Stimulated activated memory B cell treated with anti-CD40 and anti-IgM and Interleukin-4, amounts not matched to agents 10 μg/mL and 1 μg/mL and 100 μg/mL, for 72 hours (primary cell): ENCODE measurements around the gene KLK14.

Source experiments
- ATAC-seq: fragments of 150-1000 bp; cut with Tn5 transposase; 2 replicates; pipeline ENCODE4 v1.10.0; 2021
- H3K27ac Mint-ChIP-seq: one replicate; pipeline ENCODE4 v1.8.0; 2022; ENCODE audit warnings: mild to moderate bottlenecking, mixed read lengths
- H3K27me3 Mint-ChIP-seq: one replicate; pipeline ENCODE4 v1.8.0; 2022; ENCODE audit warnings: mixed read lengths
- H3K36me3 Mint-ChIP-seq: one replicate; pipeline ENCODE4 v1.8.0; 2022; ENCODE audit warnings: mixed read lengths
- H3K4me1 Mint-ChIP-seq: one replicate; pipeline ENCODE4 v1.8.0; 2022; ENCODE audit warnings: mixed read lengths
- H3K4me3 Mint-ChIP-seq: one replicate; pipeline ENCODE4 v1.8.0; 2022; ENCODE audit warnings: mild to moderate bottlenecking, moderate library complexity, mixed read lengths
- H3K9me3 Mint-ChIP-seq: one replicate; pipeline ENCODE4 v1.8.0; 2022; ENCODE audit warnings: mixed read lengths

KLK14 gene

GRCh38 chr19:51082611-51083010 lies at the start of gene KLK14:
Gene KLK14 (minus strand): TSS chr19:51082887. CDS start chr19:51082614, 273 bp downstream.
- no peak for ATAC-seq
- no peak within 1 kb of the TSS for H3K4me3 Mint-ChIP-seq
- no peaks in the 10 kb centered on the region for H3K4me1 Mint-ChIP-seq
- H3K27me3 Mint-ChIP-seq: peaks cover 30% of the 10 kb centered on the region
- no peaks in the 10 kb centered on the region for H3K9me3 Mint-ChIP-seq
- H3K36me3 Mint-ChIP-seq: peaks cover 11% of the 10 kb centered on the region
- H3K27ac Mint-ChIP-seq: no peak within 1 kb of the TSS

DNA sequence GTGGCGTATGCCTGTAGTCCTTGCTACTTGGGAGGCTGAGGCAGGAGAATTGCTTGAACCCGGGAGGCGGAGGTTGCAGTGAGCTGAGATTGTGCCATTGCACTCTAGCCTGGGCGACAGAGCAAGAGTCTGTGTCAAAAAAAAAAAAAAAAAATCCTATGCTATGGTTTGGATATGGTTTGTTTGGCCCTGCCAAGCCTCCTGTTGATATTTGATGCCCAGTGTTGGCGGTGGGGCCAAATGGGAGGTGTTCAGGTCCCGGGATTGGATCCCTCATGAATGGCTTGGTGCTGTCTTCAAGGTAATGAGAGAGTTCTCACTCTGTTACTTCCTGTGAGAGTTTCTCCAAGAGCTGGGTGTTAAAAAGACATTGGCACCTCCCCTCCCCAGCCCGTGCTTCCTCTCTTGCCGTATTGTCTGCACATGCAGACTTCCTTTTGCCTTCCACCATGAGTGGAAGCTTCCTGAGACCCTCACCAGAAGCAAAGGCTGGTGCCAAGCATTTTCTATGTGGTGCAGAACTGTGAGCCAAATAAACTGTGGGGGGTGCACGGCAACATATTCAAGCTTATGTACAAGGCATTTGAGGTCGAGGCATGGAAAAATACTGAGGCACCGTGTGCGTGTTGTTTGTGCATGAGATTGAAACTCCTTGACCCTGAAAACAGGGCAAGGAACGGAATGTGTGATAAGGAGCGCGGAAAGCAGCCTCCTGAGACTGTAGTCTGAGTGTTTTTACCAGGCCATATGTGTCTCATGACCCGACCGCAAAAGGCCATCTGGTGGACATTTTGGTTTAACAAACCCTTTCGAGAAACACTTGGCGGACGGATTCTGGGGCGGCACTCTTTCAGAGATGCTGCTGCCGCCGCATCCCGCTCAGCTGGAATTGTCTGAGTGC lies 49.3 kb upstream of the KLK14 start:
- H3K27ac Mint-ChIP-seq: peak overlapping the region; percentile 67
- ATAC-seq: peak; percentile 64

DNA sequence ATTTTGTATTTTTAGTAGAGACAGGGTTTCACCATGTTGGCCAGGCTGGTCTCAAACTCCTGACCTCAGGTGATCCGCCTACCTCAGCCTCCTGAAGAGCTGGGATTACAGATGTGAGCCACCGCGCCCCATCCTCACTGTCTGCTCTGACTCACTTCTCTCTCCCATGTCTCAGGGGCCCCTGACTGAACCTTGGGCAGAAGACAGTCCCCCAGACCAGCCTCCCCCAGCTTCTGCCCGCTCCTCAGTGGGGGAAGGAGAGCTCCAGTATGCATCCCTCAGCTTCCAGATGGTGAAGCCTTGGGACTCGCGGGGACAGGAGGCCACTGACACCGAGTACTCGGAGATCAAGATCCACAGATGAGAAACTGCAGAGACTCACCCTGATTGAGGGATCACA lies 47.0 kb upstream of the KLK14 start:
- peaks cover 82% of the 10 kb centered on the region for H3K27me3 Mint-ChIP-seq
- no peak overlapping the region for H3K4me3 Mint-ChIP-seq
- peaks cover 21% of the 10 kb centered on the region for H3K4me1 Mint-ChIP-seq
- H3K27ac Mint-ChIP-seq: no peak overlapping the region
- no peaks in the 10 kb centered on the region for H3K36me3 Mint-ChIP-seq
- no peak for ATAC-seq
- H3K9me3 Mint-ChIP-seq: peaks cover 3% of the 10 kb centered on the region

More for the DNA sequence above, 49.3 kb upstream of the KLK14 start:
- Mint-ChIP-seq H3K4me3 (no peak overlapping the region), H3K9me3 (peaks cover 6% of the 10 kb centered on the region), H3K27me3 (peaks cover 85% of the 10 kb centered on the region), H3K4me1 (peaks cover 23% of the 10 kb centered on the region), H3K36me3 (no peaks in the 10 kb centered on the region)

DNA sequence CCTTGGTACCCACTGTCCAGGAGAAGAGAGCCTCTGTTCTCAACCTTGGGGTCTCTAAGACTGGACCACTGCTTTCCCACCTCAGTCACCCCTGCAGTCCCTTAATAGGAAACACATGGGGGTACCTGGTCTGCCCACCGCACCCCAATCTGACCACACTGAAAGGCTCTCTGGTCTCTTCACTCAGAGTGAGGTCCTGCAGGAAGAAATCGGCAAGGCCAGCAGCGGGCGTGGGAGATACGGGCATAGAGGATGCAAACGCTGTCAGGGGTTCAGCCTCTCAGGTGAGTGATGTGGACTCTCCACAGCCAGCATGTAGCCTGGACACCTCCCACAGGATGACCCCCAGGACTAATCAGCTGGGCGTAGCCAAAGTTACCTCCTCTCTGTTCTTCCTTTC lies 45.5 kb upstream of the KLK14 start:
- Mint-ChIP-seq H3K9me3 (no peaks in the 10 kb centered on the region), H3K36me3 (no peaks in the 10 kb centered on the region), H3K27me3 (peaks cover 91% of the 10 kb centered on the region), H3K27ac (no peak overlapping the region), H3K4me3 (no peak overlapping the region), H3K4me1 (peaks cover 32% of the 10 kb centered on the region)
- no peak for ATAC-seq

DNA sequence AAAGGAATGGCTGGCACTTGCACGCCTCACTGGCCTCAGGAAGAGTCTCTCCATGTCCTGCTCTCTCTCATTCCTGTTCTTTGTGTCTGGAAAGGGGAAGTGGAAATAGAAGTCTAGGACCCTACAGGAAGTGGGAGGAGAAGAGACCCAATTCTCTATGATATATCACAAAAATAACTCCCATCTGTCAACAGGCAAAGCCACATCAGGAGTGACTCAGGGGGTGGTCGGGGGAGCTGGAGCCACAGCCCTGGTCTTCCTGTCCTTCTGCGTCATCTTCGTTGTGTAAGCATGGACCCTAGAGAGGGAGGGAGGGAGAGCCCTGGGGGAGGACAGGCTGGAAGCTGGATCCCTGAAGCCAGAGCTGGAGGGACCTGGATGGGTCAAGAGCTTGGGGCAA lies 45.1 kb upstream of the KLK14 start:
- no peak for ATAC-seq
- no peak overlapping the region for H3K4me3 Mint-ChIP-seq

GRCh38 chr19:51127032-51127431 lies 44.3 kb upstream of the KLK14 start:
- Mint-ChIP-seq H3K4me3 (no peak overlapping the region), H3K27ac (no peak overlapping the region), H3K9me3 (no peaks in the 10 kb centered on the region), H3K27me3 (peaks cover 92% of the 10 kb centered on the region), H3K4me1 (peaks cover 28% of the 10 kb centered on the region), H3K36me3 (no peaks in the 10 kb centered on the region)
- ATAC-seq: no peak

More for the DNA sequence above, 45.1 kb upstream of the KLK14 start:
- H3K36me3 Mint-ChIP-seq: no peaks in the 10 kb centered on the region
- H3K27ac Mint-ChIP-seq: no peak overlapping the region
- H3K4me1 Mint-ChIP-seq: peaks cover 34% of the 10 kb centered on the region
- H3K27me3 Mint-ChIP-seq: peaks cover 93% of the 10 kb centered on the region
- no peaks in the 10 kb centered on the region for H3K9me3 Mint-ChIP-seq

DNA sequence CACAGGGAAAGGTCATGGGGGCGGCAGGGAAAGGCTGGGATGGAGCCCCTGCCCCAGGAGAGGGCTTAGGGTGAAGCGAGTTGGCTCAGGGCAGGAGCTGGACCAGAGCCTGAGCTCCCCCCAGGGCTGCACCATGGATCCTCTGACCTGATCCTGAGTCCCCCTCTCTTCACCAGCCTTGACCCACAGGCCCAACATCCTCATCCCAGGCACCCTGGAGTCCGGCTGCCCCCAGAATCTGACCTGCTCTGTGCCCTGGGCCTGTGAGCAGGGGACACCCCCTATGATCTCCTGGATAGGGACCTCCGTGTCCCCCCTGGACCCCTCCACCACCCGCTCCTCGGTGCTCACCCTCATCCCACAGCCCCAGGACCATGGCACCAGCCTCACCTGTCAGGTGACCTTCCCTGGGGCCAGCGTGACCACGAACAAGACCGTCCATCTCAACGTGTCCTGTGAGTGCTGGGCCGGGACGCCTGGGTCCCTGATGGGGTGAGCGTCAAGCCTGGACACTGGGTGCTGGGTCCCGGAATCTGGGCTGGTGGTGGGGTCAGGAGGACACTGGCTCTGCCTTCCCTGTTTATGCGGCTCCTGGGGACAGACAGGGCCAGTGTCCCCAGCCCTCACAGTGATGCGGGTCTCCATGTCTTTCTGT lies 42.9 kb upstream of the KLK14 start:
- ATAC-seq: no peak
- Mint-ChIP-seq H3K27ac (no peak overlapping the region), H3K27me3 (peaks cover 83% of the 10 kb centered on the region), H3K4me3 (no peak overlapping the region), H3K4me1 (peaks cover 25% of the 10 kb centered on the region), H3K9me3 (no peaks in the 10 kb centered on the region), H3K36me3 (no peaks in the 10 kb centered on the region)

- no peak for ATAC-seq
- no peak within 1 kb of the TSS for H3K4me3 Mint-ChIP-seq
- peaks cover 22% of the 10 kb centered on the region for H3K4me1 Mint-ChIP-seq
- no peaks in the 10 kb centered on the region for H3K36me3 Mint-ChIP-seq
- H3K9me3 Mint-ChIP-seq: no peaks in the 10 kb centered on the region
- H3K27ac Mint-ChIP-seq: no peak within 1 kb of the TSS
- peaks cover 75% of the 10 kb centered on the region for H3K27me3 Mint-ChIP-seq
Measured at GRCh38 chr19:51124729-51125128, 42.0 kb upstream of the KLK14 start, which contains the start of gene SIGLEC9. Gene SIGLEC9 (plus strand): TSS chr19:51124906. CDS start chr19:51124975, 69 bp downstream.

DNA sequence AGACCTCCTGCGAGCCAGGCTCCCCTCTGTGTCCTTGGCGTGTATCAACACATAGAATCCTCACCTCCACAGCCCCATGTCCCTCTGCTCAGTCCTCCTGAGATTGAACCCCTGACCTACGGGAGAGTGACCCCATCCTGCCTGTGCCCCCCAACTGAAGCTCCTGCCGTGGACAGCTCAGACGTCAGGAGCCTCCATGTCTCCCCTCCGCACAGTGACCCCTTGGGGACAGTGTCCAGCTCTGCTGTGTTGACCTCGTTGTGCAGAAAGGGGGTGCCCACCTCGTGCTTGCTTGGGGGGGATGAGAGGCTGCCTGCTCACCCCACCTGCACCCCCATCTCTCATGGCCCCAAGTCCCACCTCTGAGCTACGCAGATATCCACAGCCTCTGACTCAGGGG lies 41.5 kb upstream of the KLK14 start:
- Mint-ChIP-seq H3K27me3 (peaks cover 70% of the 10 kb centered on the region), H3K9me3 (no peaks in the 10 kb centered on the region), H3K4me3 (no peak overlapping the region), H3K4me1 (peaks cover 20% of the 10 kb centered on the region), H3K36me3 (no peaks in the 10 kb centered on the region), H3K27ac (no peak overlapping the region)
- no peak for ATAC-seq

- Mint-ChIP-seq H3K4me1 (peaks cover 20% of the 10 kb centered on the region), H3K36me3 (no peaks in the 10 kb centered on the region), H3K27ac (no peak overlapping the region), H3K27me3 (peaks cover 68% of the 10 kb centered on the region), H3K9me3 (no peaks in the 10 kb centered on the region), H3K4me3 (no peak overlapping the region)
- no peak for ATAC-seq
Measured at GRCh38 chr19:51123802-51124201, 41.1 kb upstream of the KLK14 start.

DNA sequence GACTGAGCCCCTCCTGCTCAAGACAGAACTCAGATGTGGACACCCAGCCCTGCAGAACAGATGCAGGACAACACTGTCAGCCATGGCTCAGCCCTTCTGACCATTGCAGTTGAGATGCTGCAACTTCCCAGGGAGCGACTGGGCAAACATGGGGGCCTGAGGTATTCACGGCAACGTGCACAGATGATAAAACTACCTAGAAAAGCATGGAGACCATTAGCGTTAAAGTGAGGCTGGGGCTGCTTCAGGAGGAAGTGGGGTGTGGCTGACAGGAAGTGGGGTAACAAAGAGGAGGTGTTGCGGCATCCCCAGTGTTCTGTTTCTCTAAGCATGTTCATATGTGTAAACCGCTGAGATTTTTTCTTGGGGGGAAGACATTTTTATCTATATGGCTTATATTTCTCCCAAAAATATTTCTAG lies 40.7 kb upstream of the KLK14 start:
- no peak for ATAC-seq
- Mint-ChIP-seq H3K9me3 (no peaks in the 10 kb centered on the region), H3K4me1 (peaks cover 20% of the 10 kb centered on the region)

DNA sequence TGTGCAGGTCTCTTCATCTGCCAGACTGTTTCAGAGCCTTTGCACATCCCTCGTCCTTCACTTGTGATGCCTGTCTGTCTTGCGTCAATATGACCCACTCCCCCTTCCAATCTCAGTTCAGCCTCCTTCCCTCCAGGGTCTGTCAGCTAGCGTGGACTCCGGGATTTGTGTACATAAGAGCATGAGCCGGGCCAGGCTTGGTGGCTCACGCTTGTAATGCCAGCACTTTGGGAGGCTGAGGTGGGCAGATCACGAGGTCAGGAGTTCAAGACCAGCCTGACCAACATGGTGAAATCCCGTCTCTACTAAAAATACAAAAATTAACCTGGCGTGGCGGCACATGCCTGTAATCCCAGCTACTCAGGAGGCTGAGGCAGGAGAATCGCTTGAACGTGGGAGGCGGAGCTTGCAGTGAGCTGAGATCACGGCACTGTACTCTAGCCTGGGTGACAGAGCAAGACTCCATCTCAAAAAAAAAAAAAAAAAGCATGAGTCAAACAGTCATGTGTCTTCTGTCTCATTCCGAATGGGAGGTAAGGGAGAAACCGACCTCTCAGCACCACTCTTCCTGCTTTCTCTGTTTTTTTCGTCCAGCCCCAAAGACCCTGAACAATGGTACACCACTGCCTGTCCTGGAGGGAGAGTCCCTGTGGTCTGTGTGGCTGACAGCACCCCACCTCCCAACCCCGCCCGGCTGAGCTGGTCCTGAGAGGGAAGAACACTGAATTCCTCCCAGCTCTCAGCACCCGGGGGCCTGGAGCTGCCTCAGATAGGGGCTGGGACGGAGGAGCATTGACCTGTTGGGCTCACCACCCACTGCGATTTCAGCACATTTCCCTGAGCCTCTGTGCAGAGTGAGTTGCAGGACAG lies 39.7 kb upstream of the KLK14 start:
- Mint-ChIP-seq H3K27me3 (peaks cover 59% of the 10 kb centered on the region), H3K27ac (no peak overlapping the region), H3K36me3 (no peaks in the 10 kb centered on the region), H3K4me1 (peaks cover 14% of the 10 kb centered on the region), H3K4me3 (no peak overlapping the region), H3K9me3 (no peaks in the 10 kb centered on the region)
- ATAC-seq: no peak

More for the DNA sequence above, 40.7 kb upstream of the KLK14 start:
- H3K27ac Mint-ChIP-seq: no peak overlapping the region
- no peak overlapping the region for H3K4me3 Mint-ChIP-seq
- peaks cover 64% of the 10 kb centered on the region for H3K27me3 Mint-ChIP-seq
- H3K36me3 Mint-ChIP-seq: no peaks in the 10 kb centered on the region

GRCh38 chr19:51121257-51121656 lies 38.6 kb upstream of the KLK14 start:
- Mint-ChIP-seq H3K27me3 (peaks cover 53% of the 10 kb centered on the region), H3K4me1 (peaks cover 14% of the 10 kb centered on the region), H3K9me3 (no peaks in the 10 kb centered on the region), H3K27ac (no peak overlapping the region), H3K36me3 (no peaks in the 10 kb centered on the region), H3K4me3 (no peak overlapping the region)
- ATAC-seq: no peak

- Mint-ChIP-seq H3K27ac (no peak overlapping the region), H3K9me3 (no peaks in the 10 kb centered on the region), H3K4me3 (no peak overlapping the region), H3K27me3 (peaks cover 54% of the 10 kb centered on the region), H3K36me3 (no peaks in the 10 kb centered on the region), H3K4me1 (peaks cover 14% of the 10 kb centered on the region)
- no peak for ATAC-seq
Measured at GRCh38 chr19:51120160-51120559, 37.5 kb upstream of the KLK14 start.

- Mint-ChIP-seq H3K36me3 (no peaks in the 10 kb centered on the region), H3K9me3 (no peaks in the 10 kb centered on the region), H3K27me3 (peaks cover 54% of the 10 kb centered on the region), H3K4me1 (peaks cover 14% of the 10 kb centered on the region), H3K27ac (no peak overlapping the region), H3K4me3 (no peak overlapping the region)
- no peak for ATAC-seq
Measured at GRCh38 chr19:51119611-51120010, 36.9 kb upstream of the KLK14 start.
